WTC11 (cell line): ENCODE results near the gene USF1. TPM values are rescaled to one million over a fixed set of nuclear protein-coding genes. Genes with fewer than 3 reads are reported as not detected.
A peak's percentile ranks its signal among the peaks of the same experiment; 100 is the strongest.

ENCODE experiments used
- ARID4B ChIP-seq: sonication (generic); formaldehyde crosslinking; IDR thresholded peaks from 2 replicates; pipeline ENCODE4 v1.8.0; 2023; ENCODE audit warnings: missing genetic modification reagents, mild to moderate bottlenecking, borderline replicate concordance
- E2F1 ChIP-seq: sonication (generic); formaldehyde crosslinking; IDR thresholded peaks from 2 replicates; pipeline ENCODE4 v1.8.0; 2022; ENCODE audit warnings: mild to moderate bottlenecking, missing genetic modification reagents
- EMX1 ChIP-seq: fragments of 250-450 bp; sonication (Bioruptor Pico); IDR thresholded peaks from 2 replicates; pipeline ENCODE4 v1.8.0; 2021; ENCODE audit warnings: mild to moderate bottlenecking
- FOXP4 ChIP-seq: sonication (generic); formaldehyde crosslinking; IDR thresholded peaks from 2 replicates; pipeline ENCODE4 v1.8.0; 2022; ENCODE audit warnings: mild to moderate bottlenecking, missing genetic modification reagents
- IRF1 ChIP-seq: sonication (generic); formaldehyde crosslinking; IDR thresholded peaks from 2 replicates; pipeline ENCODE4 v1.8.0; 2023; ENCODE audit warnings: missing genetic modification reagents
- IRF2 ChIP-seq: sonication (generic); formaldehyde crosslinking; IDR thresholded peaks from 2 replicates; pipeline ENCODE4 v1.8.0; 2022; ENCODE audit warnings: low read depth, missing genetic modification reagents, borderline replicate concordance
- NFYB ChIP-seq: sonication (generic); formaldehyde crosslinking; conservative IDR thresholded peaks from 2 replicates; pipeline ENCODE4 v1.8.0; 2022; ENCODE audit warnings: low read depth, missing genetic modification reagents
- NR3C1 ChIP-seq: sonication (generic); formaldehyde crosslinking; conservative IDR thresholded peaks from 2 replicates; pipeline ENCODE4 v1.8.1; 2023; ENCODE audit warnings: low read depth, mild to moderate bottlenecking, missing genetic modification reagents
- OVOL2 ChIP-seq: fragments of 250-450 bp; sonication (Bioruptor Pico); IDR thresholded peaks from 2 replicates; pipeline ENCODE4 v1.9.0; 2021; ENCODE audit warnings: mild to moderate bottlenecking, borderline replicate concordance
- PRDM15 ChIP-seq: sonication (generic); formaldehyde crosslinking; IDR thresholded peaks from 2 replicates; pipeline ENCODE4 v1.8.0; 2022; ENCODE audit warnings: missing genetic modification reagents
- RELA ChIP-seq: sonication (generic); formaldehyde crosslinking; IDR thresholded peaks from 2 replicates; pipeline ENCODE4 v1.8.1; 2022; ENCODE audit warnings: missing genetic modification reagents, mild to moderate bottlenecking, borderline replicate concordance
- TCF7 ChIP-seq: sonication (generic); formaldehyde crosslinking; IDR thresholded peaks from 2 replicates; pipeline ENCODE4 v1.8.0; 2022; ENCODE audit warnings: mild to moderate bottlenecking, low read depth, missing genetic modification reagents, moderate library complexity
- TEAD1 ChIP-seq: sonication (generic); formaldehyde crosslinking; IDR thresholded peaks from 2 replicates; pipeline ENCODE4 v1.8.0; 2022; ENCODE audit warnings: mild to moderate bottlenecking, missing genetic modification reagents
- TEAD4 ChIP-seq: sonication (generic); formaldehyde crosslinking; IDR thresholded peaks from 2 replicates; pipeline ENCODE4 v1.8.0; 2022; ENCODE audit warnings: mild to moderate bottlenecking, missing genetic modification reagents
- USF1 ChIP-seq: sonication (generic); formaldehyde crosslinking; IDR thresholded peaks from 2 replicates; pipeline ENCODE4 v1.8.0; 2022; ENCODE audit warnings: mild to moderate bottlenecking, missing genetic modification reagents
- USF2 ChIP-seq: sonication (generic); formaldehyde crosslinking; IDR thresholded peaks from 2 replicates; pipeline ENCODE4 v1.8.1; 2023; ENCODE audit warnings: mild to moderate bottlenecking, missing genetic modification reagents, moderate library complexity
- ZNF138 ChIP-seq: sonication (generic); formaldehyde crosslinking; conservative IDR thresholded peaks from 2 replicates; pipeline ENCODE4 v1.8.1; 2022; ENCODE audit warnings: mild to moderate bottlenecking, moderate library complexity, missing genetic modification reagents
- ZNF232 ChIP-seq: sonication (generic); formaldehyde crosslinking; IDR thresholded peaks from 2 replicates; pipeline ENCODE4 v1.8.0; 2022; ENCODE audit warnings: mild to moderate bottlenecking, missing genetic modification reagents
- ZNF416 ChIP-seq: fragments of 250-450 bp; sonication (Bioruptor Pico); IDR thresholded peaks from 2 replicates; pipeline ENCODE4 v1.9.0; 2021; ENCODE audit warnings: mild to moderate bottlenecking, inconsistent platforms
- ZNF532 ChIP-seq: fragments of 250-450 bp; sonication (Bioruptor Pico); IDR thresholded peaks from 2 replicates; pipeline ENCODE4 v1.9.0; 2021; ENCODE audit warnings: mild to moderate bottlenecking, borderline replicate concordance
- total RNA-seq: library from RNA; stranded (reverse); gene quantifications from 3 replicates; pipeline ENCODE4 v1.2.3, GENCODE V29; 2021

Gene USF1
- total RNA-seq, 1 experiment from 2014 or later = 65.6 TPM

GRCh38 chr1:161038523-161039153 is 7.1 kb downstream of the USF1 start, which contains the start of gene TSTD1 (continued):
- TF ChIP-seq ZNF532 (CRISPR knock-in tag) (no peak), ZNF416 (peak; percentile 71), FOXP4 (peak; percentile 41; the same call in 1 of the 2 replicates), OVOL2 (CRISPR knock-in tag) (no peak), TEAD1 (CRISPR knock-in tag) (peak; percentile 75), EMX1 (CRISPR knock-in tag) (0 out of 2 replicates have a peak, but pooled peaks have one; percentile 55), E2F1 (0 out of 2 replicates have a peak, but pooled peaks have one; percentile 42), IRF2 (CRISPR knock-in tag) (no peak), USF1 (CRISPR knock-in tag) (peak; percentile 65), NFYB (CRISPR knock-in tag) (no peak), IRF1 (CRISPR knock-in tag) (no peak), ARID4B (CRISPR knock-in tag) (0 out of 2 replicates have a peak, but pooled peaks have one; percentile 78), PRDM15 (CRISPR knock-in tag) (no peak), ZNF138 (CRISPR knock-in tag) (no peak; the same call in 1 of the 2 replicates), TCF7 (CRISPR knock-in tag) (0 out of 2 replicates have a peak, but pooled peaks have one; percentile 47), TEAD4 (CRISPR knock-in tag) (peak; percentile 55; the same call in 1 of the 2 replicates), NR3C1 (CRISPR knock-in tag) (peak; percentile 87; the same call in 1 of the 2 replicates), RELA (peak; percentile 33; the same call in 1 of the 2 replicates), USF2 (peak; percentile 32; the same call in 1 of the 2 replicates), ZNF232 (CRISPR knock-in tag) (no peak)
